H1 (cell line): Measurements from ENCODE around the gene TM4SF1. TPM values are rescaled to one million over a fixed set of nuclear protein-coding genes. Genes with fewer than 3 reads are reported as not detected.

Source experiments
- CTCF ChIA-PET: fragments of 300-600 bp; sonication (Branson Sonifier 250); formaldehyde crosslinking; loops from one replicate; lab custom pipeline; 2021; ENCODE audit not compliant: partially characterized antibody; lab: Charles Lee
- POLR2A ChIA-PET: fragments of 300-600 bp; sonication (Branson Sonifier 250); formaldehyde crosslinking; loops from one replicate; lab custom pipeline; 2021; ENCODE audit warnings: inconsistent platforms; ENCODE audit not compliant: partially characterized antibody; lab: Charles Lee
- DNase-seq, 2 experiments: peaks; one replicate each; pipeline versions ENCODE4 v3.0.0 to v3.0.0-alpha.2; 2010 to 2022; ENCODE audit warnings: low spot score in 2 of 2, low read depth in 1 of 2, mixed read lengths in 1 of 2
- FAIRE-seq: peaks from 2 replicates; lab custom pipeline; 2011; peaks lifted over from hg19 to GRCh38; lab: Jason Lieb, UNC
- H2AFZ ChIP-seq: 2 replicates; pipeline ENCODE4 v1.8.1; 2012; ENCODE audit warnings: low read length, inconsistent platforms
- H2AK5ac ChIP-seq: 2 replicates; pipeline ENCODE4 v1.6.1; 2013; ENCODE audit warnings: low read depth, low read length
- H2BK120ac ChIP-seq: replicated peaks from 2 replicates; pipeline ENCODE3; 2013; ENCODE audit warnings: low read depth, low read length, inconsistent platforms
- H2BK12ac ChIP-seq: 2 replicates; pipeline ENCODE4 v1.6.1; 2013; ENCODE audit warnings: low read depth, low read length
- H2BK15ac ChIP-seq: 2 replicates; pipeline ENCODE4 v1.6.1; 2013; ENCODE audit warnings: low read length
- H2BK20ac ChIP-seq: 2 replicates; pipeline ENCODE4 v1.6.1; 2013; ENCODE audit warnings: low read length
- H2BK5ac ChIP-seq: 2 replicates; pipeline ENCODE4 v1.6.1; 2013; ENCODE audit warnings: low read depth, low read length
- H3K14ac ChIP-seq: 2 replicates; pipeline ENCODE4 v1.6.1; 2013; ENCODE audit warnings: inconsistent platforms; ENCODE audit not compliant: insufficient read length
- H3K18ac ChIP-seq: 2 replicates; pipeline ENCODE4 v1.6.1; 2013; ENCODE audit warnings: low read length; ENCODE audit errors: extremely low read depth
- H3K23ac ChIP-seq: 2 replicates; pipeline ENCODE4 v1.6.1; 2013; ENCODE audit warnings: inconsistent platforms; ENCODE audit not compliant: insufficient read length
- H3K23me2 ChIP-seq: 2 replicates; pipeline ENCODE4 v1.6.1; 2013; ENCODE audit warnings: low read depth, low read length
- H3K27ac ChIP-seq: 2 replicates; pipeline ENCODE4 v1.6.1; 2011; ENCODE audit warnings: low read depth, low read length, inconsistent platforms
- H3K27me3 ChIP-seq, 4 experiments: replicated peaks in 1 of 4; 1 replicate in 1 of 4; 2 replicates in 3 of 4; pipeline versions ENCODE4 v1.6.1 to v1.8.1; 2011 to 2013; ENCODE audit warnings: low read length in 3 of 4, mild to moderate bottlenecking in 3 of 4, inconsistent platforms in 2 of 4, mixed read lengths in 2 of 4, moderate library complexity in 1 of 4; ENCODE audit not compliant: control insufficient read depth in 3 of 4, insufficient read depth in 3 of 4; ENCODE audit errors: extremely low read depth in 1 of 4
- H3K36me3 ChIP-seq, 4 experiments: 2 replicates each; pipeline versions ENCODE4 v1.6.1 to v1.8.1; 2011 to 2013; ENCODE audit warnings: mild to moderate bottlenecking in 4 of 4, low read length in 3 of 4, moderate library complexity in 2 of 4, control low read depth in 1 of 4, inconsistent platforms in 1 of 4; ENCODE audit not compliant: insufficient read depth in 4 of 4, control insufficient read depth in 2 of 4
- H3K4ac ChIP-seq: replicated peaks from 2 replicates; pipeline ENCODE3; 2013; ENCODE audit warnings: low read length, low read depth, mixed read lengths, inconsistent platforms; ENCODE audit not compliant: insufficient read length
- H3K4me1 ChIP-seq, 4 experiments: replicated peaks in 1 of 4; 1 replicate in 1 of 4; 2 replicates in 3 of 4; pipeline versions ENCODE4 v1.6.1 to v1.8.1; 2011 to 2013; ENCODE audit warnings: low read length in 3 of 4, inconsistent platforms in 2 of 4, mixed read lengths in 1 of 4; ENCODE audit not compliant: insufficient read depth in 4 of 4, control insufficient read depth in 3 of 4
- H3K4me2 ChIP-seq, 2 experiments: 2 replicates each; pipeline versions ENCODE4 v1.6.1 to v1.8.1; 2011 to 2013; ENCODE audit warnings: low read depth in 2 of 2, low read length in 2 of 2, control low read depth in 1 of 2, inconsistent platforms in 1 of 2, mild to moderate bottlenecking in 1 of 2; ENCODE audit not compliant: insufficient read depth in 1 of 2
- H3K4me3 ChIP-seq, 4 experiments: fragments of 200-600, 300-600 bp in 1 of 4; sonication (generic), shearing (Covaris generic), sonication (Bioruptor Twin) in 1 of 4; 2 replicates each; pipeline versions ENCODE4 v1.5.1 to v1.8.1; 2011 to 2016; ENCODE audit warnings: low read length in 4 of 4, low read depth in 3 of 4, control low read depth in 2 of 4, inconsistent platforms in 2 of 4, mild to moderate bottlenecking in 2 of 4, mixed read lengths in 1 of 4, moderate library complexity in 1 of 4; ENCODE audit not compliant: insufficient read depth in 2 of 4; ENCODE audit errors: extremely low read depth in 1 of 4
- H3K56ac ChIP-seq: replicated peaks from 2 replicates; pipeline ENCODE3; 2013; ENCODE audit warnings: low read depth, mild to moderate bottlenecking, mixed read lengths, low read length, inconsistent platforms; ENCODE audit not compliant: insufficient read length
- H3K79me1 ChIP-seq: 2 replicates; pipeline ENCODE4 v1.6.1; 2013; ENCODE audit warnings: low read depth, low read length, control low read depth
- H3K79me2 ChIP-seq, 2 experiments: 2 replicates each; pipeline versions ENCODE4 v1.6.1 to v1.8.1; 2012 to 2013; ENCODE audit warnings: low read length in 2 of 2, mild to moderate bottlenecking in 2 of 2, inconsistent platforms in 1 of 2; ENCODE audit not compliant: insufficient read depth in 2 of 2, control insufficient read depth in 1 of 2
- H3K9ac ChIP-seq, 4 experiments: replicated peaks in 1 of 4; 1 replicate in 1 of 4; 2 replicates in 3 of 4; pipeline versions ENCODE4 v1.6.1 to v1.8.1; 2011 to 2013; ENCODE audit warnings: low read depth in 3 of 4, low read length in 3 of 4, control low read depth in 2 of 4, mild to moderate bottlenecking in 2 of 4, moderate library complexity in 2 of 4, inconsistent platforms in 1 of 4; ENCODE audit errors: extremely low read depth in 1 of 4
- H3K9me3 ChIP-seq, 2 experiments: 2 replicates each; pipeline versions ENCODE4 v1.6.1 to v1.8.1; 2012 to 2013; ENCODE audit warnings: mild to moderate bottlenecking in 2 of 2, moderate library complexity in 2 of 2, control low read depth in 1 of 2, inconsistent platforms in 1 of 2, low read depth in 1 of 2, low read length in 1 of 2, mixed read lengths in 1 of 2; ENCODE audit not compliant: insufficient read depth in 2 of 2
- H4K20me1 ChIP-seq, 2 experiments: replicated peaks in 1 of 2; 2 replicates each; pipeline versions ENCODE3 to v1.8.1; 2011 to 2013; ENCODE audit warnings: inconsistent platforms in 2 of 2, low read length in 2 of 2, mild to moderate bottlenecking in 1 of 2; ENCODE audit not compliant: insufficient read depth in 2 of 2, control insufficient read depth in 1 of 2
- H4K5ac ChIP-seq: 2 replicates; pipeline ENCODE4 v1.6.1; 2013; ENCODE audit warnings: low read length, low read depth, mixed read lengths, inconsistent platforms; ENCODE audit not compliant: insufficient read length
- H4K8ac ChIP-seq: 2 replicates; pipeline ENCODE4 v1.8.0; 2013; ENCODE audit warnings: mild to moderate bottlenecking, moderate library complexity, low read length, inconsistent platforms; ENCODE audit not compliant: insufficient read depth; ENCODE audit errors: extremely low read depth
- H4K91ac ChIP-seq: replicated peaks from 2 replicates; pipeline ENCODE3; 2013; ENCODE audit warnings: low read length, mixed read lengths, inconsistent platforms; ENCODE audit not compliant: insufficient read length
- NRF1 ChIP-seq: IDR thresholded peaks from 2 replicates; pipeline ENCODE4 v1.6.1; 2011; ENCODE audit warnings: mild to moderate bottlenecking, low read depth, low read length, improper control_type of control experiment
- POLR2A ChIP-seq, 2 experiments: IDR thresholded peaks; 1 replicate in 1 of 2; 2 replicates in 1 of 2; pipeline ENCODE4 v1.6.1; 2011; ENCODE audit warnings: low read depth in 2 of 2, low read length in 2 of 2, mild to moderate bottlenecking in 2 of 2; ENCODE audit errors: control extremely low read depth in 1 of 2
- RBBP5 ChIP-seq: IDR thresholded peaks from 2 replicates; pipeline ENCODE4 v1.7.1; 2012; ENCODE audit warnings: low read depth, mild to moderate bottlenecking, inconsistent platforms, low read length, moderate library complexity, borderline replicate concordance
- WGBS, 2 experiments: shearing (Covaris generic) in 1 of 2; methylation state at CpG; one replicate each; pipeline versions ENCODE4 v1.1.6 to v1.1.7; 2013 to 2015; ENCODE audit warnings: low lambda C conversion rate in 2 of 2, mixed read lengths in 2 of 2, inconsistent platforms in 1 of 2, low coverage in 1 of 2, missing lambda C conversion rate in 1 of 2; ENCODE audit not compliant: insufficient replicate concordance in 2 of 2, insufficient coverage in 1 of 2, insufficient read length in 1 of 2; ENCODE audit errors: extremely low coverage in 1 of 2, missing lambda C conversion rate in 1 of 2; 5-methylcytosine and 5-hydroxymethylcytosine counted together
- polyA plus RNA-seq, 7 experiments: library from polyadenylated mRNA; depleted of rRNA in 3 of 7; stranded (reverse) in 5 of 7; unstranded in 2 of 7; fragments of >200 nt in 5 of 7; fragments of 200-250 nt in 2 of 7; gene quantifications; 1 replicate in 5 of 7; 2 replicates in 1 of 7; 4 replicates in 1 of 7; pipeline versions ENCODE4 v1.2.1 to v1.2.3, GENCODE V29; 2011 to 2013; ENCODE audit warnings: missing spikeins in 2 of 7, mixed read lengths in 2 of 7
- total RNA-seq: library from RNA; stranded (reverse); fragmentation: NEBNext Ultra II Directional; extraction: Animal tissue kit (Norgen Biotek cat#: 25700); gene quantifications from 2 replicates; pipeline ENCODE4 v1.2.1, GENCODE V29; 2021

TM4SF1 gene
- total and polyA plus RNA-seq, 2 of the 8 experiments (the other 6 are each of a cell fraction or from before 2014, with no cell fraction given) = 0.26 to 1.3 TPM

- Histone ChIP-seq H3K9me3 (no peaks in the 10 kb centered on the region), H3K23me2 (no peaks in the 10 kb centered on the region), H3K14ac (no peak overlapping the region), H4K5ac (no peak overlapping the region), H3K27ac (no peak overlapping the region), H2BK12ac (no peak overlapping the region), H3K27me3 (no peaks in the 10 kb centered on the region), H2BK15ac (no peak overlapping the region), H2AFZ (no peak overlapping the region), H4K8ac (no peak overlapping the region), H3K4me2 (no peak overlapping the region), H3K4me1 (no peaks in the 10 kb centered on the region), H3K4me3 (no peak overlapping the region), H4K20me1 (no peaks in the 10 kb centered on the region), H3K4ac (no peak overlapping the region), H3K9ac (no peak overlapping the region), H3K79me1 (no peaks in the 10 kb centered on the region), H3K18ac (no peak overlapping the region), H3K23ac (no peak overlapping the region), H2BK20ac (no peak overlapping the region), H3K56ac (no peak overlapping the region), H2AK5ac (no peak overlapping the region), H2BK120ac (no peak overlapping the region), H3K36me3 (no peaks in the 10 kb centered on the region), H3K79me2 (no peaks in the 10 kb centered on the region), H4K91ac (no peak overlapping the region), H2BK5ac (no peak overlapping the region)
- FAIRE-seq (no peak), DNase-seq (no peak)
- WGBS, 2 experiments = 83% methylated on average over 2 of the region's 2 CpGs; no CpG with 5 or more reads in 1 of the 2 experiments
- TF ChIP-seq NRF1 (no peak), RBBP5 (no peak), POLR2A (IDR thresholded peaks at IDR 0.05; ENCODE audit: control extremely low read depth in 1 of 2, low read depth in 2 of 2, low read length in 2 of 2) (no peak)
- CTCF ChIA-PET = interaction anchor here (1.1 kb wide), 1 partner anchor 19 kb away, joined by 4 read pairs; no protein-coding TSS in a partner anchor
- POLR2A ChIA-PET = no interaction called here
These were observed 26.0 kb upstream of the TM4SF1 start for GRCh38 chr3:149403443-149403842.
